Measurements from ENCODE around the gene ADAMTSL5. TPM values are rescaled to one million over a fixed set of nuclear protein-coding genes. Genes with fewer than 3 reads are reported as not detected.
A peak's percentile ranks its signal among the peaks of the same experiment; 100 is the strongest.

Gene ADAMTSL5
- total RNA-seq, 2 experiments from 2014 or later = 2.9 to 3.5 TPM

DNA sequence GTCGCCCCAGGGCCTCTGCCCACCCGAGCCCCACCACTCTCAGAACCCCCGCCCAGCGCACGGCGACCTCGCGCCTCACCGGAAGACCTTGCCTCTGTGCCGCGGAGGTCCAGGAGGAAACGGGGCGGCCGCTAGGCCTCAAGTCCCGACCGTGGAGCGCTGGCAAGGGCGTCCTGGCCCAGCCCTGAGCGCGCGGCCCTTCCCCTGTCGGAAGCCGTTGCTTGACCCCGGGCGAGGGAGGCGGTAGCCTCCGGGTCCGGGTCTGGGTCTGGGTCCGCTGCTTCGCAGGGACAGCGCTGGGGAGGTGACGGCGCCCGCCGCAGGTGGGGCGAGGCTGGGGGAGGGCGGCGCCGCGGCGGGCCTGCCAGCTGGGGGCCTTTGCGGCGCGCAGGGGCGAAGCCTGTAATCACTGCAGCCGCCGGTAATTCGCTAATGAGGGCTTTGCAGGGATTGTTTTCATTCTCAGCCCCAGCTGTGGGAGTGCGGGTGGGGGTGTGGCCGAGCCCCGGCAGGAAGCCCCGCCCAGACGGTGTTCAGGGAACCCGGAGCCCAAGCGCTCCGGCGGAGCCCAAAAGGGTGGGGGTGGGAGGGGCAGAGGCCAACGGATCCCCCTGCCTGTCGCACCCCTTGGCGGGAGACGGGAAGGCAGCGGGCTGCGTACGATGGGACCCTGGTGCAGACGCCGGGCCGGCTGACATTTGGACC, 42.4 kb downstream of the ADAMTSL5 start:
- no peaks in the 10 kb centered on the region for H3K9me3 Mint-ChIP-seq
- ChIA-PET CTCF (interaction anchor here (1.4 to 2.5 kb wide), 2 partner anchors 26 to 29 kb away, joined by 3 to 10 read pairs; no protein-coding TSS in a partner anchor), POLR2A (interaction anchor here (1.1 to 1.3 kb wide), 3 partner anchors 8 to 367 kb away, joined by 3 read pairs; no protein-coding TSS in a partner anchor)
- peak overlapping the region; percentile 55 for H3K4me3 Mint-ChIP-seq
- no peak overlapping the region for H3K27ac Mint-ChIP-seq
- H3K4me1 Mint-ChIP-seq = peaks cover 13% of the 10 kb centered on the region
- peak; percentile 80 for DNase-seq
- H3K36me3 Mint-ChIP-seq (ENCODE audit: low read depth) = peaks cover 2% of the 10 kb centered on the region
- H3K27me3 Mint-ChIP-seq = peaks cover 11% of the 10 kb centered on the region

DNA sequence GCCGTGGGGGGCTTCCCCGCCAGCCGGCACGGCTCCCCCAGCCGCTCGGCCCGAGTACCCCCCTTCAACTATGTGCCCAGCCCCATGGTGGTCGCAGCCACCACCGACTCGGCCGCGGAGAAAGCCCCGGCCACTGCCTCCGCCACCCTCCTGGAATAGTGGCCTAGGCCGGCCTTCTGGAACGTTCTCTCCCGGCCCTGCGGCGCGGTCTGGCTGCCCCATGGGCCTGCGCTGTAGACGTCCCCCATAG, 42.8 kb downstream of the ADAMTSL5 start:
- no peaks in the 10 kb centered on the region for H3K9me3 Mint-ChIP-seq
- H3K4me1 Mint-ChIP-seq = peaks cover 13% of the 10 kb centered on the region
- H3K27me3 Mint-ChIP-seq = peaks cover 11% of the 10 kb centered on the region
- peaks cover 2% of the 10 kb centered on the region for H3K36me3 Mint-ChIP-seq (ENCODE audit: low read depth)
- peak overlapping the region; percentile 55 for H3K4me3 Mint-ChIP-seq
- no peak overlapping the region for H3K27ac Mint-ChIP-seq
- POLR2A ChIA-PET = interaction anchor here (1.3 kb wide), 1 partner anchor 367 kb away, joined by 3 read pairs; no protein-coding TSS in a partner anchor
- no peak for DNase-seq
- CTCF ChIA-PET = no interaction called here

DNA sequence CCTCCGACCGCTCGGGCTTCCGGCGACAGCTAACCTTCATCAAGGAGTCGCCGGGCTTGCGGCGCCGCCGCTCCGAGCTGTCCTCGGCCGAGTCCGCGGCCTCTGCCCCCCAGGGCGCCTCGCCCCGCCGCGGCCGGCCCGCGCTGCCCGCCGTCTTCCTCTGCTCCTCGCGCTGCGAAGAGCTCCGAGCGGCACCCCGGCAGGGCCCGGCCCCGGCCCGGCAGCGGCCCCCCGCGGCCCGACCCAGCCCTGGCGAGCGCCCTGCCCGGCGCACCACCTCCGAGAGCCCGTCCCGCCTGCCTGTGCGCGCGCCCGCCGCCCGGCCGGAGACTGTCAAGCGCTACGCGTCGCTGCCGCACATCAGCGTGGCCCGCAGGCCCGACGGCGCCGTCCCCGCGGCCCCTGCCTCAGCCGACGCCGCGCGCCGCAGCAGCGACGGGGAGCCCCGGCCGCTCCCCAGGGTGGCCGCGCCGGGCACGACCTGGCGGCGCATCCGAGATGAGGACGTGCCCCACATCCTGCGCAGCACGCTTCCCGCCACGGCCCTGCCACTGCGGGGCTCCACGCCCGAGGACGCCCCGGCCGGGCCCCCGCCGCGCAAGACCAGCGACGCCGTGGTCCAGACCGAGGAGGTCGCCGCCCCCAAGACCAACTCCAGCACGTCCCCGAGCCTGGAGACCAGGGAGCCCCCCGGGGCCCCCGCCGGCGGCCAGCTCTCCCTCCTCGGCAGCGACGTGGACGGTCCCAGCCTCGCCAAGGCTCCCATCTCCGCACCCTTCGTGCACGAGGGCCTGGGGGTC, 43.4 kb downstream of the ADAMTSL5 start:
- ChIA-PET POLR2A (interaction anchor here (0.7 to 1.6 kb wide), 3 partner anchors 9 to 24 kb away, joined by 3 to 6 read pairs (median 3); partner anchors contain the start of gene C19orf25), CTCF (interaction anchor here (1.3 kb wide), 1 partner anchor 15 kb away, joined by 4 read pairs; no protein-coding TSS in a partner anchor)
- Mint-ChIP-seq H3K27ac (no peak overlapping the region), H3K9me3 (no peaks in the 10 kb centered on the region), H3K4me1 (peaks cover 13% of the 10 kb centered on the region), H3K36me3 (ENCODE audit: low read depth) (peaks cover under 1% of the 10 kb centered on the region), H3K27me3 (peaks cover 11% of the 10 kb centered on the region), H3K4me3 (no peak overlapping the region)
- peak; percentile 35 for DNase-seq

DNA sequence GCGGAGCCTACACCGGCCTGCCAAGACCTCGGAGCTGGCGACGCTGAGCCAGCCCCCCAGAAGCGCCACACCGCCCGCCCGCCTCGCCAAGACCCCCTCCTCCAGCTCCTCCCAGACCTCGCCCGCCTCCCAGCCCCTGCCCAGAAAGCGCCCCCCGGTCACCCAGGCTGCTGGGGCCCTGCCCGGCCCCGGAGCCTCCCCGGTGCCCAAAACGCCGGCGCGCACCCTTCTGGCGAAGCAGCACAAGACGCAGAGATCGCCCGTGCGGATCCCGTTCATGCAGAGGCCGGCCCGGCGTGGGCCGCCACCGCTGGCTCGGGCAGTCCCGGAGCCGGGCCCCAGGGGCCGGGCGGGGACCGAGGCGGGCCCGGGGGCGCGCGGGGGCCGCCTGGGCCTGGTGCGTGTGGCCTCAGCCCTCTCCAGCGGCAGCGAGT, 44.0 kb downstream of the ADAMTSL5 start:
- POLR2A ChIA-PET = interaction anchor here (0.7 to 1.6 kb wide), 4 partner anchors 9 to 24 kb away, joined by 3 to 6 read pairs (median 3); partner anchors contain the start of gene C19orf25

DNA sequence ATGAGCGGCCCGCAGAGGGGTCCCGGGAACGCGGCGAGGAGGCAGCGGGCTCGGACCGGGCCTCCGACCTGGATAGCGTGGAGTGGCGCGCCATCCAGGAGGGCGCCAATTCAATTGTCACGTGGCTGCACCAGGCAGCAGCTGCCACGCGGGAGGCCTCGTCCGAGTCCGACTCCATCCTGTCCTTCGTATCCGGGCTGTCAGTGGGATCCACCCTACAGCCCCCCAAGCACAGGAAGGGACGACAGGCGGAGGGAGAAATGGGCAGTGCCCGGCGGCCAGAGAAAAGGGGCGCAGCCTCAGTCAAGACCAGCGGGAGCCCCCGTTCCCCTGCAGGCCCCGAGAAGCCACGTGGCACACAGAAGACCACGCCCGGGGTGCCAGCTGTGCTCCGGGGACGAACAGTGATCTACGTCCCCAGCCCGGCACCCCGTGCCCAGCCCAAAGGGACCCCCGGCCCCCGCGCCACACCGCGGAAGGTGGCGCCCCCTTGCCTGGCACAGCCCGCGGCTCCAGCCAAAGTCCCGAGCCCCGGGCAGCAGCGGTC, 44.5 kb downstream of the ADAMTSL5 start:
- ChIA-PET CTCF (interaction anchor here (1.3 kb wide), 1 partner anchor 14 kb away, joined by 4 read pairs; no protein-coding TSS in a partner anchor), POLR2A (interaction anchor here (0.9 to 1.6 kb wide), 5 partner anchors 10 to 24 kb away, joined by 3 to 6 read pairs (median 3); partner anchors contain the start of gene C19orf25)
- DNase-seq = no peak
- H3K27me3 Mint-ChIP-seq = peaks cover 11% of the 10 kb centered on the region
- H3K4me3 Mint-ChIP-seq = peak overlapping the region; percentile 35
- no peaks in the 10 kb centered on the region for H3K36me3 Mint-ChIP-seq (ENCODE audit: low read depth)
- H3K27ac Mint-ChIP-seq = no peak overlapping the region
- H3K9me3 Mint-ChIP-seq = no peaks in the 10 kb centered on the region
- peaks cover 13% of the 10 kb centered on the region for H3K4me1 Mint-ChIP-seq

More for the DNA sequence above, 44.0 kb downstream of the ADAMTSL5 start:
- H3K36me3 Mint-ChIP-seq (ENCODE audit: low read depth) = no peaks in the 10 kb centered on the region
- peaks cover 13% of the 10 kb centered on the region for H3K4me1 Mint-ChIP-seq
- peak; percentile 36 for DNase-seq
- H3K27ac Mint-ChIP-seq = no peak overlapping the region
- CTCF ChIA-PET = interaction anchor here (1.3 kb wide), 1 partner anchor 14 kb away, joined by 4 read pairs; no protein-coding TSS in a partner anchor
- H3K9me3 Mint-ChIP-seq = no peaks in the 10 kb centered on the region
- H3K27me3 Mint-ChIP-seq = peaks cover 11% of the 10 kb centered on the region
- H3K4me3 Mint-ChIP-seq = no peak overlapping the region

DNA sequence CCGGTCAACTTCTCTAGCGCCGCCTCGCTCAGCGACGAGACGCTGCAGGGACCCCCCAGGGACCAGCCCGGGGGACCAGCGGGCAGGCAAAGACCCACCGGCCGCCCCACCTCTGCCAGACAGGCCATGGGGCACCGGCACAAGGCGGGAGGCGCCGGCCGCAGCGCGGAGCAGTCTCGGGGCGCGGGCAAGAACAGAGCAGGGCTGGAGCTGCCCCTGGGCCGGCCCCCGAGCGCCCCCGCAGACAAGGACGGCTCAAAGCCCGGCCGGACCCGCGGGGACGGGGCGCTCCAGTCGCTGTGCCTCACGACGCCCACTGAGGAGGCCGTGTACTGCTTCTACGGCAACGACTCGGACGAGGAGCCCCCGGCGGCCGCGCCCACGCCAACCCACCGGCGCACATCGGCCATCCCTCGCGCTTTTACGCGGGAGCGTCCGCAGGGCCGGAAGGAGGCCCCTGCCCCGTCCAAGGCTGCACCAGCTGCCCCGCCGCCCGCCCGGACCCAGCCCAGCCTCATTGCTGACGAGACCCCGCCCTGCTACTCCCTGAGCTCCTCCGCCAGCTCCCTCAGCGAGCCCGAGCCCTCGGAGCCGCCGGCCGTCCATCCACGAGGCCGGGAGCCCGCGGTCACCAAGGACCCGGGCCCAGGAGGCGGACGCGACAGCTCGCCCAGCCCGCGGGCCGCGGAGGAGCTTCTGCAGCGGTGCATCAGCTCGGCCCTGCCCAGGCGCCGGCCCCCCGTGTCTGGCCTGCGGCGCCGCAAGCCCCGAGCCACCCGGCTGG, 45.1 kb downstream of the ADAMTSL5 start:
- no peak for DNase-seq
- H3K27ac Mint-ChIP-seq = no peak overlapping the region
- CTCF ChIA-PET = no interaction called here
- H3K36me3 Mint-ChIP-seq (ENCODE audit: low read depth) = no peaks in the 10 kb centered on the region
- POLR2A ChIA-PET = interaction anchor here (0.9 to 2.1 kb wide), 5 partner anchors 10 to 25 kb away, joined by 3 to 7 read pairs (median 3); no protein-coding TSS in a partner anchor
- H3K4me1 Mint-ChIP-seq = peaks cover 10% of the 10 kb centered on the region
- no peaks in the 10 kb centered on the region for H3K9me3 Mint-ChIP-seq
- peaks cover 11% of the 10 kb centered on the region for H3K27me3 Mint-ChIP-seq
- no peak overlapping the region for H3K4me3 Mint-ChIP-seq

DNA sequence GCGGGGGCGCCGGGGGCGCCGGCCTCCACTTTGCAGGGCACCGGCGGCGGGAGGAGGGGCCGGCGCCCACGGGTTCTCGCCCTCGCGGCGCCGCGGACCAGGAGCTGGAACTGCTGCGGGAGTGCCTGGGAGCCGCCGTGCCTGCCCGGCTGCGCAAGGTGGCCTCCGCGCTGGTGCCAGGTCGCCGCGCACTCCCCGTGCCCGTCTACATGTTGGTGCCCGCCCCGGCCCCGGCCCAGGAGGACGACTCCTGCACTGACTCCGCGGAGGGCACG, 45.7 kb downstream of the ADAMTSL5 start:
- no peak overlapping the region for H3K4me3 Mint-ChIP-seq

DNA sequence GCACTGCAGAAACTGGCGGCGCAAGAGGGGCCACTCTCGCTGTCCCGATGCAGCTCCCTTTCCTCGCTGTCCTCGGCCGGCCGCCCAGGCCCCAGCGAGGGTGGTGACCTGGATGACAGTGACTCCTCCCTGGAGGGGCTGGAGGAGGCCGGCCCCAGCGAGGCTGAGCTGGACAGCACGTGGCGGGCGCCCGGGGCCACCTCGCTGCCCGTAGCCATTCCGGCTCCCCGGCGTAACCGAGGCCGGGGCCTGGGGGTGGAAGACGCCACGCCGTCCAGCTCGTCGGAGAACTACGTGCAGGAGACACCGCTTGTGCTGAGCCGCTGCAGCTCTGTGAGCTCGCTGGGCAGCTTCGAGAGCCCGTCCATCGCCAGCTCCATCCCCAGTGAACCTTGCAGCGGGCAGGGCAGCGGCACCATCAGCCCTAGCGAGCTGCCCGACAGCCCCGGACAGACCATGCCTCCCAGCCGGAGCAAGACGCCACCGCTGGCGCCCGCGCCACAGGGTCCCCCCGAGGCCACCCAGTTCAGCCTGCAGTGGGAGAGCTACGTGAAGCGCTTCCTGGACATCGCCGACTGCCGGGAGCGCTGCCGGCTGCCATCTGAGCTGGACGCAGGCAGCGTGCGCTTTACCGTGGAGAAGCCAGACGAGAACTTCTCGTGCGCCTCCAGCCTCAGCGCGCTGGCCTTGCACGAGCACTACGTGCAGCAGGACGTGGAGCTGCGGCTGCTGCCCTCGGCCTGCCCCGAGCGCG, 46.2 kb downstream of the ADAMTSL5 start:
- ChIA-PET CTCF (interaction anchor here (1.0 to 1.7 kb wide), 3 partner anchors 8 to 30 kb away, joined by 3 to 7 read pairs (median 3); no protein-coding TSS in a partner anchor), POLR2A (interaction anchor here (0.6 to 2.1 kb wide), 4 partner anchors 8 to 29 kb away, joined by 3 to 7 read pairs (median 4); no protein-coding TSS in a partner anchor)
- no peaks in the 10 kb centered on the region for H3K9me3 Mint-ChIP-seq
- H3K36me3 Mint-ChIP-seq (ENCODE audit: low read depth) = no peaks in the 10 kb centered on the region
- peaks cover 8% of the 10 kb centered on the region for H3K4me1 Mint-ChIP-seq
- H3K27ac Mint-ChIP-seq = no peak overlapping the region
- DNase-seq = no peak
- peaks cover 9% of the 10 kb centered on the region for H3K27me3 Mint-ChIP-seq
- H3K4me3 Mint-ChIP-seq = no peak overlapping the region

More for the DNA sequence above, 45.7 kb downstream of the ADAMTSL5 start:
- no peak overlapping the region for H3K27ac Mint-ChIP-seq
- H3K27me3 Mint-ChIP-seq = peaks cover 11% of the 10 kb centered on the region
- ChIA-PET CTCF (no interaction called here), POLR2A (interaction anchor here (0.6 to 2.1 kb wide), 5 partner anchors 9 to 30 kb away, joined by 3 to 7 read pairs (median 3); no protein-coding TSS in a partner anchor)
- DNase-seq = no peak
- H3K4me1 Mint-ChIP-seq = peaks cover 10% of the 10 kb centered on the region
- no peaks in the 10 kb centered on the region for H3K9me3 Mint-ChIP-seq
- H3K36me3 Mint-ChIP-seq (ENCODE audit: low read depth) = no peaks in the 10 kb centered on the region

DNA sequence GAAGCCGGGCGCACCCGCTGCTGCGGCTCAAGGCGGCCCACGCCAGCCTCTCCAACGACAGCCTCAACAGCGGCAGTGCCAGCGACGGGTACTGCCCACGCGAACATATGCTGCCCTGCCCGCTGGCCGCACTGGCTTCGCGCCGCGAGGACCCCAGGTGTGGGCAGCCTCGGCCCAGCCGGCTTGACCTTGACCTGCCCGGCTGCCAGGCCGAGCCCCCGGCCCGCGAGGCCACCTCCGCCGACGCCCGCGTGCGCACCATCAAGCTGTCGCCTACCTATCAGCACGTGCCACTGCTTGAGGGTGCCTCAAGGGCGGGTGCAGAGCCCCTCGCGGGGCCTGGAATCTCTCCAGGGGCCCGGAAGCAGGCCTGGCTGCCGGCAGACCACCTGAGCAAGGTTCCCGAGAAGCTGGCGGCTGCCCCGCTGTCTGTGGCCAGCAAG, 46.8 kb downstream of the ADAMTSL5 start:
- peaks cover 4% of the 10 kb centered on the region for H3K4me1 Mint-ChIP-seq
- ChIA-PET CTCF (interaction anchor here (1.0 to 1.7 kb wide), 3 partner anchors 8 to 30 kb away, joined by 3 to 7 read pairs (median 3); no protein-coding TSS in a partner anchor), POLR2A (interaction anchor here (0.9 to 2.1 kb wide), 2 partner anchors 7 to 11 kb away, joined by 4 to 7 read pairs; no protein-coding TSS in a partner anchor)
- no peaks in the 10 kb centered on the region for H3K9me3 Mint-ChIP-seq
- no peak for DNase-seq
- H3K27me3 Mint-ChIP-seq = peaks cover 9% of the 10 kb centered on the region
- H3K36me3 Mint-ChIP-seq (ENCODE audit: low read depth) = no peaks in the 10 kb centered on the region
- no peak overlapping the region for H3K27ac Mint-ChIP-seq
- H3K4me3 Mint-ChIP-seq = no peak overlapping the region

DNA sequence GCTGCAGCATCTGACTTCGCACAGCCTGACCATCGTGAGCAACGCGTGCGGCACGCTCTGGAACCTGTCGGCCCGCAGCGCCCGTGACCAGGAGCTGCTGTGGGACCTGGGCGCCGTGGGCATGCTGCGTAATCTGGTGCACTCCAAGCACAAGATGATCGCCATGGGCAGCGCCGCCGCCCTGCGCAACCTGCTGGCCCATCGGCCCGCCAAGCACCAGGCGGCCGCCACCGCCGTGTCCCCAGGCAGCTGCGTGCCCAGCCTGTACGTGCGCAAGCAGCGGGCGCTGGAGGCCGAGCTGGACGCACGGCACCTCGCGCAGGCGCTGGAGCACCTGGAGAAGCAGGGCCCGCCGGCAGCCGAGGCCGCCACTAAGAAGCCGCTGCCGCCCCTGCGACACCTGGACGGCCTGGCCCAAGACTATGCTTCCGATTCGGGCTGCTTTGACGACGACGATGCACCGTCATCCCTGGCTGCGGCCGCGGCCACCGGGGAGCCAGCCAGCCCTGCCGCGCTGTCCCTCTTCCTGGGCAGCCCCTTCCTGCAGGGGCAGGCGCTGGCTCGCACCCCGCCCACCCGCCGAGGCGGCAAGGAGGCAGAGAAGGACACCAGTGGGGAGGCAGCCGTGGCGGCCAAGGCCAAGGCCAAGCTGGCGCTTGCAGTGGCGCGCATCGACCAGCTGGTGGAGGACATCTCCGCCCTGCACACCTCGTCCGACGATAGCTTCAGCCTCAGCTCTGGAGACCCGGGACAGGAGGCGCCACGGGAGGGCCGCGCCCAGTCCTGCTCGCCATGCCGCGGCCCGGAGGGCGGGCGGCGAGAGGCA, 47.4 kb downstream of the ADAMTSL5 start:
- Mint-ChIP-seq H3K4me3 (no peak overlapping the region), H3K9me3 (no peaks in the 10 kb centered on the region), H3K4me1 (peaks cover 3% of the 10 kb centered on the region), H3K27me3 (peaks cover 9% of the 10 kb centered on the region), H3K36me3 (ENCODE audit: low read depth) (no peaks in the 10 kb centered on the region), H3K27ac (no peak overlapping the region)
- DNase-seq = peak; percentile 40
- ChIA-PET CTCF (interaction anchor here (1.0 to 1.7 kb wide), 3 partner anchors 9 to 29 kb away, joined by 3 to 7 read pairs (median 3); no protein-coding TSS in a partner anchor), POLR2A (interaction anchor here (2.1 kb wide), 1 partner anchor 10 kb away, joined by 7 read pairs; no protein-coding TSS in a partner anchor)

DNA sequence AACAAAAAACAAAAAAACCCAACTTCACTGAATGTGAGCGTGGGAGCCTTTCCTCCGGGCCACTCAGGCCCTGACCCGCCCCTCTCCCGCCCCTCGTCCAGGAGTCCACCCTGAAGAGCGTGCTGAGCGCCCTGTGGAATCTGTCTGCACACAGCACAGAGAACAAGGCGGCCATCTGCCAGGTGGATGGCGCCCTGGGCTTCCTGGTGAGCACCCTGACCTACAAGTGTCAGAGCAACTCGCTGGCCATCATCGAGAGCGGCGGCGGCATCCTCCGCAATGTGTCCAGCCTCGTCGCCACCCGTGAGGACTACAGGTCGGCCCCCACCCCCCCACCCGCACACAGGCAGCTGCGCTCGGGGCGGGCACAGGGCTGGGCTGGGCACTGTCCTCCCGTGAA, 51.0 kb downstream of the ADAMTSL5 start:
- ChIA-PET POLR2A (interaction anchor here (1.7 kb wide), 1 partner anchor 9 kb away, joined by 3 read pairs; no protein-coding TSS in a partner anchor), CTCF (no interaction called here)
- Mint-ChIP-seq H3K4me1 (no peaks in the 10 kb centered on the region), H3K4me3 (no peak overlapping the region), H3K27me3 (peaks cover 23% of the 10 kb centered on the region), H3K27ac (no peak overlapping the region), H3K9me3 (no peaks in the 10 kb centered on the region), H3K36me3 (ENCODE audit: low read depth) (no peaks in the 10 kb centered on the region)
- no peak for DNase-seq

Data from activated CD4-positive, alpha-beta memory T cell treated with anti-CD3 and anti-CD28 coated beads, Interleukin-2, amount 10 ng/mL, durations not matched to agents 7 days and 5 days (primary cell).